HCT116 (cell line): Measurements from ENCODE around the gene LDAH. TPM values are rescaled to one million over a fixed set of nuclear protein-coding genes. Genes with fewer than 3 reads are reported as not detected.

ENCODE experiments used
- ATAC-seq: fragments of 200-7000 bp; cut with Tn5 transposase; 2 replicates; pipeline ENCODE4 v1.9.1; 2020; ENCODE audit warnings: mild to moderate bottlenecking, moderate library complexity
- BruUV-seq: library from RNA; stranded (reverse); fragments of 400-500 nt; replicated peaks from 2 replicates; lab custom pipeline; 2021; lab: Mats Ljungman, UMichigan
- CTCF ChIA-PET: fragments of 300-600 bp; sonication (Branson Sonifier 250); formaldehyde crosslinking; loops from one replicate; lab custom pipeline; 2021; ENCODE audit warnings: antibody characterized with exemption; lab: Charles Lee
- POLR2A ChIA-PET: fragments of 300-600, 350-600 bp; sonication (Branson Sonifier 250); formaldehyde crosslinking; loops from one replicate; lab custom pipeline; 2021; ENCODE audit warnings: antibody characterized with exemption; lab: Charles Lee
- RAD21 ChIA-PET, 2 experiments: fragments of 300-600 bp; sonication (Branson Sonifier 250); formaldehyde crosslinking; loops; one replicate each; lab custom pipeline; 2023; ENCODE audit warnings: low total read pairs in 2 of 2; ENCODE audit not compliant: uncharacterized antibody in 2 of 2, unreplicated experiment in 2 of 2, low non-redundant PET in 1 of 2; lab: Charles Lee
- DNase-seq: peaks from one replicate; pipeline ENCODE4 v3.0.0-alpha.2; 2010; ENCODE audit warnings: low read depth, low spot score
- H2AFZ ChIP-seq: fragments of 200-600 bp; shearing (Covaris generic), sonication (generic); 2 replicates; pipeline ENCODE4 v1.6.1; 2017; ENCODE audit warnings: low read depth, mixed run types, mixed read lengths, antibody characterized with exemption, low read length; ENCODE audit not compliant: poor library complexity, severe bottlenecking
- H3K27ac ChIP-seq: 2 replicates; pipeline ENCODE4 v1.5.1; 2012; ENCODE audit warnings: low read depth, low read length
- H3K27me3 ChIP-seq: fragments of 200-600 bp; sonication (generic); 2 replicates; pipeline ENCODE4 v1.6.1; 2016; ENCODE audit warnings: mixed run types, low read length, mixed read lengths; ENCODE audit not compliant: insufficient read depth
- H3K36me3 ChIP-seq, 2 experiments: fragments of 200-500 bp in 1 of 2; fragments of 200-600 bp in 1 of 2; sonication (Bioruptor generic) in 1 of 2; sonication (generic) in 1 of 2; 2 replicates each; pipeline versions ENCODE4 v1.5.1 to v1.6.1; 2014 to 2016; ENCODE audit warnings: low read length in 2 of 2, inconsistent platforms in 1 of 2, mixed read lengths in 1 of 2, mixed run types in 1 of 2; ENCODE audit not compliant: insufficient read depth in 2 of 2, control insufficient read depth in 1 of 2
- H3K4me1 ChIP-seq, 2 experiments: fragments of 200-600 bp in 1 of 2; sonication (generic) in 1 of 2; 2 replicates each; pipeline versions ENCODE4 v1.5.1 to v1.6.1; 2012 to 2017; ENCODE audit warnings: low read length in 2 of 2, inconsistent platforms in 1 of 2, mild to moderate bottlenecking in 1 of 2, mixed read lengths in 1 of 2, mixed run types in 1 of 2, moderate library complexity in 1 of 2; ENCODE audit not compliant: insufficient read depth in 2 of 2, control insufficient read depth in 1 of 2
- H3K4me2 ChIP-seq: fragments of 200-600 bp; sonication (generic); 2 replicates; pipeline ENCODE4 v1.6.1; 2017; ENCODE audit warnings: mixed run types, low read length, mixed read lengths
- H3K4me3 ChIP-seq, 2 experiments: fragments of 200-600 bp in 1 of 2; sonication (generic) in 1 of 2; replicated peaks in 1 of 2; 2 replicates each; pipeline ENCODE4 v1.5.1; 2011 to 2016; ENCODE audit warnings: low read length in 2 of 2, control low read depth in 1 of 2, low read depth in 1 of 2, mild to moderate bottlenecking in 1 of 2, mixed read lengths in 1 of 2, mixed run types in 1 of 2
- H3K79me2 ChIP-seq: fragments of 200-600 bp; sonication (generic); 2 replicates; pipeline ENCODE4 v1.6.1; 2017; ENCODE audit warnings: mild to moderate bottlenecking, mixed run types, low read length, moderate library complexity, mixed read lengths; ENCODE audit not compliant: insufficient read depth
- H3K9ac ChIP-seq: fragments of 200-600 bp; sonication (generic); 2 replicates; pipeline ENCODE4 v1.6.1; 2016; ENCODE audit warnings: low read length, mixed read lengths
- H3K9me2 ChIP-seq: fragments of 200-600 bp; sonication (generic), shearing (Covaris generic); 2 replicates; pipeline ENCODE4 v1.6.1; 2017; ENCODE audit warnings: mixed run types, mild to moderate bottlenecking, moderate library complexity; ENCODE audit not compliant: insufficient read depth
- H3K9me3 ChIP-seq, 2 experiments: fragments of 200-500 bp in 1 of 2; fragments of 200-600 bp in 1 of 2; sonication (Bioruptor generic) in 1 of 2; sonication (generic) in 1 of 2; 2 replicates each; pipeline ENCODE4 v1.6.1; 2014 to 2017; ENCODE audit warnings: low read length in 2 of 2, mixed read lengths in 2 of 2, inconsistent platforms in 1 of 2, low read depth in 1 of 2, mild to moderate bottlenecking in 1 of 2, mixed run types in 1 of 2, moderate library complexity in 1 of 2; ENCODE audit not compliant: control insufficient read depth in 1 of 2, insufficient read depth in 1 of 2
- H4K20me1 ChIP-seq: fragments of 200-600 bp; sonication (generic), shearing (Covaris generic); 2 replicates; pipeline ENCODE4 v1.6.1; 2017; ENCODE audit warnings: mixed run types, mild to moderate bottlenecking, moderate library complexity; ENCODE audit not compliant: insufficient read depth
- EZH2phosphoT487 ChIP-seq: fragments of 200-600 bp; IDR thresholded peaks from 2 replicates; pipeline ENCODE4 v1.6.1; 2018; ENCODE audit warnings: antibody characterized with exemption, borderline replicate concordance
- POLR2A ChIP-seq: IDR thresholded peaks from 2 replicates; pipeline ENCODE4 v1.7.0; 2011; ENCODE audit warnings: borderline replicate concordance; ENCODE audit not compliant: insufficient read depth, insufficient read length; ENCODE audit errors: extremely low read depth
- RAD21 ChIP-seq: IDR thresholded peaks from 2 replicates; pipeline ENCODE4 v1.6.1; 2012; ENCODE audit warnings: low read depth, mild to moderate bottlenecking
- YY1 ChIP-seq: IDR thresholded peaks from 2 replicates; pipeline ENCODE4 v1.6.1; 2011; ENCODE audit warnings: low read length, low read depth, moderate library complexity, mild to moderate bottlenecking; ENCODE audit not compliant: insufficient replicate concordance; ENCODE audit errors: extremely low read depth
- ZFX ChIP-seq: fragments of 450-650 bp; IDR thresholded peaks from 2 replicates; pipeline ENCODE4 v1.6.1; 2017
- ZNF274 ChIP-seq: fragments of 200-500 bp; sonication (Bioruptor generic); IDR thresholded peaks from 2 replicates; pipeline ENCODE4 v1.6.1; 2014; ENCODE audit warnings: mild to moderate bottlenecking, low read depth, low read length, inconsistent platforms
- intact Hi-C: fragments of 100-400 bp; cut with micrococcal nuclease; formaldehyde crosslinking; loops from 2 replicates; pipeline ENCODE4 v1.10.0; 2022
- total RNA-seq: library from RNA; stranded (reverse); gene quantifications from one replicate; pipeline ENCODE4 v1.2.1, GENCODE V29; 2021; ENCODE audit not compliant: unreplicated experiment
- TF ChIP-seq, protein P1 (sequence below): IDR thresholded peaks from 2 replicates; pipeline ENCODE4 v1.6.1; 2011; ENCODE audit warnings: mild to moderate bottlenecking, low read length, moderate library complexity; ENCODE audit not compliant: insufficient replicate concordance; ENCODE audit errors: extremely low read depth
- TF ChIP-seq, protein P2 (sequence below), 3 experiments: fragments of 200-600 bp in 1 of 3; sonication (generic) in 1 of 3; IDR thresholded peaks in 2 of 3; conservative IDR thresholded peaks in 1 of 3; 2 replicates each; pipeline ENCODE4 v1.5.1; 2012 to 2017; ENCODE audit warnings: low read depth in 2 of 3, low read length in 2 of 3, antibody characterized with exemption in 1 of 3, borderline replicate concordance in 1 of 3, control low read depth in 1 of 3, mild to moderate bottlenecking in 1 of 3, mixed read lengths in 1 of 3, mixed run types in 1 of 3, moderate library complexity in 1 of 3; ENCODE audit not compliant: insufficient read depth in 1 of 3
- TF ChIP-seq, protein P3 (sequence below): IDR thresholded peaks from 2 replicates; pipeline ENCODE4 v1.6.1; 2012

Gene LDAH
- total RNA-seq, 1 experiment from 2014 or later: 25.7 TPM

DNA sequence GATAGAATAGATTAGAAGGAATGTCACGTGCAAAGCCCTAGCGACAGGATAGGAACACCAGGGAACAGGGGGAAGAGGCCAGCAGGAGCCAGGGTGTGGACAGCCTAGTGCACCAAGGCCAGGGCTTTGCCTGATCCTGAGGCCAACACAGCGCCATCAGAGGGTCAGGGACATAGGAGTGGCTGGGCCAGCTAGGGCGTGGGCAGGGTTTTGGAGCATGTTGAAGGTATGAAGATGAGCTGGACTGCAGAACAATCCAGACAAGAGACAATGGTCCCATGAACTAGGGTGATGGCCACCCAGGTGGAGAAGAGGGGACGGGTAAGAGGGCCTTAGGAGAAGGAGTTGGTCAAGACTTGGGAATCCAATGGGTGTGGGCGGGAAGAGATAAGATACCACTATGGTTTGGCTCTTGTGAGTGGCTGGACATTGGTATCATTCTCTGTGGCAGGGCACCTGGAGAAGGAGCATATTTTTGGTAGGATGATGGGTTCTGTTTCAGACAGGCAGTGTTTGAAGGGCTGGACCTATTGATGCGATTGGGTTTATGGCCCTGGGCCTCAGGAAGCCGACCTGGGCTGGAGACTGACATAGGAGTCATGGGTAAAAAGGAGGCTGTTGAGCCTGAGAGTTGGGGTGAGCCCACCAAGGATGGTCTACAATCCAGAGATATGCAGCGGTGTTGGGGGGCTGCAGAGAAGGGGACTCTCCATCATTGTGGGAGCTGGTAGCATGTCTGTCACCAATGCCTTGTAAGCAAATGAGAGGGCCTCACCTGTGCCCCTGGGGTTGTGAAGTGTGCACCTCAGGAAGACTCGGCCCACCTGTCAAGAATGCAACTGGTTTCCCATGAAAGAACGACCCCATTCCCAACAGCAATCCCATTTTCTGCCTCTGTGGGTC, 170.0 kb downstream of the LDAH start:
- no peaks in the 10 kb centered on the region for H4K20me1 ChIP-seq
- ATAC-seq (no peak), DNase-seq (no peak)
- no peak overlapping the region for H3K27ac ChIP-seq
- BruUV-seq: no TSS peak
- POLR2A ChIA-PET: no interaction called here
- H3K9ac ChIP-seq: no peak overlapping the region
- TF ChIP-seq, protein P1, sequence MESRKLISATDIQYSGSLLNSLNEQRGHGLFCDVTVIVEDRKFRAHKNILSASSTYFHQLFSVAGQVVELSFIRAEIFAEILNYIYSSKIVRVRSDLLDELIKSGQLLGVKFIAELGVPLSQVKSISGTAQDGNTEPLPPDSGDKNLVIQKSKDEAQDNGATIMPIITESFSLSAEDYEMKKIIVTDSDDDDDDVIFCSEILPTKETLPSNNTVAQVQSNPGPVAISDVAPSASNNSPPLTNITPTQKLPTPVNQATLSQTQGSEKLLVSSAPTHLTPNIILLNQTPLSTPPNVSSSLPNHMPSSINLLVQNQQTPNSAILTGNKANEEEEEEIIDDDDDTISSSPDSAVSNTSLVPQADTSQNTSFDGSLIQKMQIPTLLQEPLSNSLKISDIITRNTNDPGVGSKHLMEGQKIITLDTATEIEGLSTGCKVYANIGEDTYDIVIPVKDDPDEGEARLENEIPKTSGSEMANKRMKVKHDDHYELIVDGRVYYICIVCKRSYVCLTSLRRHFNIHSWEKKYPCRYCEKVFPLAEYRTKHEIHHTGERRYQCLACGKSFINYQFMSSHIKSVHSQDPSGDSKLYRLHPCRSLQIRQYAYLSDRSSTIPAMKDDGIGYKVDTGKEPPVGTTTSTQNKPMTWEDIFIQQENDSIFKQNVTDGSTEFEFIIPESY: no peak
- TF ChIP-seq, protein P2, sequence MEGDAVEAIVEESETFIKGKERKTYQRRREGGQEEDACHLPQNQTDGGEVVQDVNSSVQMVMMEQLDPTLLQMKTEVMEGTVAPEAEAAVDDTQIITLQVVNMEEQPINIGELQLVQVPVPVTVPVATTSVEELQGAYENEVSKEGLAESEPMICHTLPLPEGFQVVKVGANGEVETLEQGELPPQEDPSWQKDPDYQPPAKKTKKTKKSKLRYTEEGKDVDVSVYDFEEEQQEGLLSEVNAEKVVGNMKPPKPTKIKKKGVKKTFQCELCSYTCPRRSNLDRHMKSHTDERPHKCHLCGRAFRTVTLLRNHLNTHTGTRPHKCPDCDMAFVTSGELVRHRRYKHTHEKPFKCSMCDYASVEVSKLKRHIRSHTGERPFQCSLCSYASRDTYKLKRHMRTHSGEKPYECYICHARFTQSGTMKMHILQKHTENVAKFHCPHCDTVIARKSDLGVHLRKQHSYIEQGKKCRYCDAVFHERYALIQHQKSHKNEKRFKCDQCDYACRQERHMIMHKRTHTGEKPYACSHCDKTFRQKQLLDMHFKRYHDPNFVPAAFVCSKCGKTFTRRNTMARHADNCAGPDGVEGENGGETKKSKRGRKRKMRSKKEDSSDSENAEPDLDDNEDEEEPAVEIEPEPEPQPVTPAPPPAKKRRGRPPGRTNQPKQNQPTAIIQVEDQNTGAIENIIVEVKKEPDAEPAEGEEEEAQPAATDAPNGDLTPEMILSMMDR (IDR thresholded peaks at IDR 0.05 in 2 of 3, conservative IDR thresholded peaks at IDR 0.05 in 1 of 3; ENCODE audit: borderline replicate concordance in 1 of 3, insufficient read depth in 1 of 3, low read depth in 2 of 3, low read length in 2 of 3): no peak
- TF ChIP-seq, protein P3, sequence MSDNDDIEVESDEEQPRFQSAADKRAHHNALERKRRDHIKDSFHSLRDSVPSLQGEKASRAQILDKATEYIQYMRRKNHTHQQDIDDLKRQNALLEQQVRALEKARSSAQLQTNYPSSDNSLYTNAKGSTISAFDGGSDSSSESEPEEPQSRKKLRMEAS: no peak
- TF ChIP-seq YY1: no peak
- no peak for TF ChIP-seq ZFX
- TF ChIP-seq ZNF274: no peak
- TF ChIP-seq EZH2phosphoT487: no peak
- TF ChIP-seq POLR2A: no peak
- no peak for TF ChIP-seq RAD21
- intact Hi-C loops: no loop called here
- no peaks in the 10 kb centered on the region for H3K79me2 ChIP-seq
- no peak overlapping the region for H3K4me2 ChIP-seq
- peaks cover 5 to 18% of the 10 kb centered on the region in 2 experiments for H3K4me1 ChIP-seq
- no peak overlapping the region for H3K4me3 ChIP-seq
- RAD21 ChIA-PET: no interaction called here
- no peak overlapping the region for H2AFZ ChIP-seq
- H3K9me3 ChIP-seq: no peaks in the 10 kb centered on the region
- H3K36me3 ChIP-seq: no peaks in the 10 kb centered on the region
- CTCF ChIA-PET: interaction anchor here (2.6 kb wide), 1 partner anchor 9 kb away, joined by 12 read pairs; no protein-coding TSS in a partner anchor
- H3K9me2 ChIP-seq: no peaks in the 10 kb centered on the region
- no peaks in the 10 kb centered on the region for H3K27me3 ChIP-seq
